NT2/D1 (cell line): ENCODE measurements around the gene PUDP.
"Not testable (repeated sequence)": the region's sequence is repeated elsewhere in the genome, so short reads cannot be mapped to it uniquely, and the experiment has no call there.

Experiments used
- DNase-seq: peaks from one replicate; pipeline ENCODE4 v3.0.0-alpha.2; 2011; ENCODE audit warnings: low read depth, low spot score
- H3K27me3 ChIP-seq: 2 replicates; pipeline ENCODE4 v1.6.0; 2011; ENCODE audit warnings: mild to moderate bottlenecking; ENCODE audit not compliant: insufficient read length, insufficient read depth
- H3K36me3 ChIP-seq: 2 replicates; pipeline ENCODE4 v1.6.1; 2011; ENCODE audit warnings: mild to moderate bottlenecking, low read length, mixed read lengths; ENCODE audit not compliant: insufficient read depth, insufficient read length
- H3K4me1 ChIP-seq: 2 replicates; pipeline ENCODE4 v1.5.1; 2011; ENCODE audit not compliant: insufficient read depth, insufficient read length
- H3K4me3 ChIP-seq: 2 replicates; pipeline ENCODE4 v1.5.1; 2011; ENCODE audit warnings: low read depth; ENCODE audit not compliant: insufficient read length
- H3K9ac ChIP-seq: 2 replicates; pipeline ENCODE4 v1.6.0; 2011; ENCODE audit warnings: low read depth; ENCODE audit not compliant: insufficient read length
- H3K9me3 ChIP-seq: 2 replicates; pipeline ENCODE4 v1.5.1; 2011; ENCODE audit warnings: mild to moderate bottlenecking, low read length; ENCODE audit not compliant: insufficient read depth
- SUZ12 ChIP-seq: IDR thresholded peaks from 2 replicates; pipeline ENCODE4 v1.6.1; 2011; ENCODE audit not compliant: insufficient read length, insufficient read depth; ENCODE audit errors: extremely low read depth
- YY1 ChIP-seq: IDR thresholded peaks from 2 replicates; pipeline ENCODE4 v1.6.1; 2011; ENCODE audit not compliant: insufficient read length, insufficient read depth
- ZNF274 ChIP-seq: IDR thresholded peaks from 2 replicates; pipeline ENCODE4 v1.6.1; 2011; ENCODE audit warnings: mild to moderate bottlenecking, low read depth, low read length

PUDP gene

DNA sequence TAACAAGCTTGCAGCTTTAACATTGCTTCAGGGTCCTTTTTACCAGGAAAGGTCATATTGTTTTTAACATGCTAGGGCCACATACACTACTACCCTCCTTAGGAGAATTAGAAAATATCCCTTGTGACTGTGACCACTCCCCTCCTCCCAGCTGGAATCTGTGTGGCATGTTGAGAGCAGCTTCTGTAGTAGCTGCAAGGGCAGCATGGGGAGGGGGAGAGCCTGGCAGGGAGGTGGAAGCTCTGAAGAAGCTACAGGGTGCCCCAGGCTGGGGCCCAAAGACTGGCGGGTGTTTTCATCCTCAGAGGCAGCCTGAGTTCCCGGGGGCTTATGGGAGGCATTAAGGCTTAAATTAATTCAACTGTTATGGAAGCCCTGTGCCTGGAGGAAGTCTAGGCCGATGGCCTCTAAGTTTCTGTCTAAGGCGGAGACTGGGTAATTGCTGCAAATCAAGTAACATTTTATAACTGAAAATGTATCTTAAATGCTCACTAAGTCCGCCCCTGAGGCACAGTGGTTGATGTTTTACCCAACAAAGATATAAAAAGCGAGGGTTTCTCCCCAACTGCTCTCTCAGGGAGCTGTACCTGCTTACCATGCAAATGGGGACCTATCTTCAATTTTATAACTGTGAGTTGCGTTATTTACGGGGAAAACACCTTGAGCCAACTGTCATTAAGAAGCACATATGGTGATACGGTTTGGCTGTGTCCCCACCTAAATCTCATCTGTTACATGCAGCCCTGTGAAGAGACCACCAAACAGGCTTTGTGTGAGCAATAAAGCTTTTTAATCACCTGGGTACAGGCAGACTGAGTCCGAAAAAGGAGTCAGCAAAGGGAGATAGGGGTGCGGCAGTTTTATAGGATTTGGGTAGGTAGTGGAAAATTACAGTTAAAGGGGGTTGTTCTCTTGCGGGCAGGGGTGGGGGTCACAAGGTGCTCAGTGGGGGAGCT lies 37.8 kb downstream of the PUDP start:
- no peak overlapping the region for H3K9ac ChIP-seq
- TF ChIP-seq SUZ12: no peak
- TF ChIP-seq ZNF274: no peak
- no peak for TF ChIP-seq YY1
- H3K36me3 ChIP-seq: peaks cover 19% of the 10 kb centered on the region
- H3K4me1 ChIP-seq: peaks cover 2% of the 10 kb centered on the region
- no peaks in the 10 kb centered on the region for H3K27me3 ChIP-seq
- no peak overlapping the region for H3K4me3 ChIP-seq
- DNase-seq: no peak
- no peaks in the 10 kb centered on the region for H3K9me3 ChIP-seq

DNA sequence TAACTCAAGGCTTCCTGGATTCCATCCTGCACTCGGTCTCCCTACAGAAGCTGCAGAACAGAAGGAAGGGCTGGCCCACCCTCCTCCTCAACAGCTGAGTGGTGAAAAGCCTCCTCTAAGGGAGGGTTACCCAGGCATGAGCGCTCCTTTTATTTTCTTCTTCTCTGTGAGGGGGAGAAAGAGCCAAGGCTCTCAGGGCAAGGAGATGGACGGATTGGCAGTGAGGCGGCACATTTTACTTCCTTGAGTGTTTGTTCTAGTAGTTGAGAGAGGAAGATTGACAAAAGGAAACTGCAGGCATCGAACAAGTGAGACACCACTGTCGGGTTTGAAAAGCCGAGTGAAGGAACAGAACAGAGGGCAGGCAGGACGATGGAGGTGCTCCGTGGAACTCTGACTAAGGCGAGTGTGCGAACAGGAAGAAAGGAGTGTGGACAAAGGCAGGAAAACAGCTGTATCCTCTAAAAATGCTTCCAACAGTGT lies 38.9 kb downstream of the PUDP start:
- peaks cover 26% of the 10 kb centered on the region for H3K36me3 ChIP-seq
- no peaks in the 10 kb centered on the region for H3K27me3 ChIP-seq
- no peak for DNase-seq
- H3K9me3 ChIP-seq: no peaks in the 10 kb centered on the region
- TF ChIP-seq YY1: no peak
- no peak for TF ChIP-seq SUZ12
- no peak for TF ChIP-seq ZNF274
- no peak overlapping the region for H3K9ac ChIP-seq
- H3K4me3 ChIP-seq: no peak overlapping the region
- H3K4me1 ChIP-seq: peaks cover 2% of the 10 kb centered on the region

DNA sequence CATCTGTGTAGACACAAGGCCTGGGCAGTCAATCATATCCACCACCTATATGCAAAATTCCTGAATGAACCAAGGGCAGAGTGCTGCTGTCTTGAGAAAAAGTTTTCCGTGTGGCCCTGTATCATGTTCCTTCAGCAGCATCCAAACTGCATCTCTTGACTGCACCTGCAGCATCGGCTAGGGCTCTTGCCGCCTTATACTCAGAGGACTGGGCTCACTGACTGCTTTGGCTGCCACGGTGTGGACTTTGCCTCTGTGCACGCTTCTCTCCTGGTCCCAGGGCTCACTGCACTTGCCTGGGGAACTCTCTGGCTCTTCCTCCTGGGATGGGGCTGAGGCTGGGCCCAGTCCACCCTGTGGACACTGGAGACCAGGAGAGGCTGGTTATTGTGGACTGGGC lies 39.9 kb downstream of the PUDP start:
- Histone ChIP-seq H3K27me3 (no peaks in the 10 kb centered on the region), H3K4me3 (no peak overlapping the region), H3K9me3 (no peaks in the 10 kb centered on the region), H3K36me3 (peaks cover 23% of the 10 kb centered on the region), H3K4me1 (peaks cover 2% of the 10 kb centered on the region), H3K9ac (no peak overlapping the region)
- no peak for DNase-seq
- no peak for TF ChIP-seq YY1
- no peak for TF ChIP-seq ZNF274
- no peak for TF ChIP-seq SUZ12

DNA sequence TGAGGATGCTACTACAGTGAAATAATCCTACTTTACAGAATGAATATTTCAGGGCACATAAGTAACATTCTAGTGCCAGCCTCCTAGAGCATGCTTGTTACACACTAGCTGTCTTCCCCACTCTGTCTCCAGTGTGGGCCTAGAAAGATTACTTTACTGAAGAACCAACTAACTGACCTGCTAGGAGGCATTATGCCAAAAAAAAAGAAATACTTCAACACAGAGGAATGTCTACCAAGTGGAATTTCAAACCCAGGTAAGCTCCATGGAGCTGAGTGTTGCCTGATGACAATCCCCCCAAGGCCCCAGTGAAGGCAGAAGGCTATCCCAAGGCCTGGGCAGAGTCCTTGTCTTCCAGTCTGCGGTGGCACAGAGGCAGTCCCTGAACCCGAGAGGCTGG lies 41.3 kb downstream of the PUDP start:
- H3K9me3 ChIP-seq: no peaks in the 10 kb centered on the region
- no peak for DNase-seq
- peaks cover 22% of the 10 kb centered on the region for H3K36me3 ChIP-seq
- H3K9ac ChIP-seq: no peak overlapping the region
- TF ChIP-seq ZNF274 (no peak), SUZ12 (no peak), YY1 (no peak)
- H3K4me1 ChIP-seq: peaks cover 2% of the 10 kb centered on the region
- no peak overlapping the region for H3K4me3 ChIP-seq
- no peaks in the 10 kb centered on the region for H3K27me3 ChIP-seq

DNA sequence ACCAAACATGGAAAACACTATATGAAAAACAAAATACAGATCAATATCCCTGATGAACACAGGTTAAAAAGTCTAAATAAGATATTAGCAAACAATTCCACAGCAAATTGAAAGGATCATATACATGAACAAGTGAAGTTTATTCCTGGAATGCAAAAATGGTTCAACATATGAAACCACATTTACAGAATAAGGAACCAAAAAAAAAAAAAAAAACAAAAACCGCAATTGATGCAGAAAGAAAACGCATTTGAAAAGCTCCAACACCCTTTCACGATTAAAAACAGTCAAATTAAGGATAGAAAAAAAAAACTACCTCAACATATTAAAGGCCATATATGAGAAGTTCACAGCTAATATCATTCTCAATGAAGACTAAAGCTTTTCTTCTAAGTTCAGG lies 45.8 kb downstream of the PUDP start:
- no peaks in the 10 kb centered on the region for H3K27me3 ChIP-seq
- H3K4me1 ChIP-seq: peaks cover 3% of the 10 kb centered on the region
- no peak overlapping the region for H3K4me3 ChIP-seq
- TF ChIP-seq SUZ12 (no peak), ZNF274 (no peak), YY1 (no peak)
- peaks cover 23% of the 10 kb centered on the region for H3K36me3 ChIP-seq
- H3K9ac ChIP-seq: no peak overlapping the region
- no peak for DNase-seq
- H3K9me3 ChIP-seq: no peaks in the 10 kb centered on the region

DNA sequence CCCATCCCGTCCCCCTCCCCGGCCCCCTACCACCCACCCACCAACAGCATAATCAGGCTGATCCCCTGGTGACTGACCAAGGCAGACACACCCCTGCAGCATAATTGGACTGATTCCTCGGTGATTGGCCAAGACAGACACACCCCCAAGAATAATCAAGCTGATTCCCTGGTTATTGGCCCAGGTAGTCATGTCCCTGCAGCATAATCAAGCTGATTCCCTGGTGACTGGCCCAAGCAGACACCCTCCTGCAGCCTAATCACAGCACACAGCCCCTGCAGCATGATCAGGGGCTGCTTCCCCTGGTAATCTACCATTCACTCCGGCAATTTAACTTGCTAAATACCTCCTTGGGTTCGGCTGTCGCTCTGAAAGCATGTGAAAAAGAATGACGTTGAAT lies 47.9 kb downstream of the PUDP start:
- peaks cover 3% of the 10 kb centered on the region for H3K4me1 ChIP-seq
- H3K9me3 ChIP-seq: no peaks in the 10 kb centered on the region
- TF ChIP-seq ZNF274 (no peak), SUZ12 (no peak), YY1 (no peak)
- peaks cover 23% of the 10 kb centered on the region for H3K36me3 ChIP-seq
- no peaks in the 10 kb centered on the region for H3K27me3 ChIP-seq
- H3K9ac ChIP-seq: no peak overlapping the region
- no peak overlapping the region for H3K4me3 ChIP-seq
- DNase-seq: no peak

DNA sequence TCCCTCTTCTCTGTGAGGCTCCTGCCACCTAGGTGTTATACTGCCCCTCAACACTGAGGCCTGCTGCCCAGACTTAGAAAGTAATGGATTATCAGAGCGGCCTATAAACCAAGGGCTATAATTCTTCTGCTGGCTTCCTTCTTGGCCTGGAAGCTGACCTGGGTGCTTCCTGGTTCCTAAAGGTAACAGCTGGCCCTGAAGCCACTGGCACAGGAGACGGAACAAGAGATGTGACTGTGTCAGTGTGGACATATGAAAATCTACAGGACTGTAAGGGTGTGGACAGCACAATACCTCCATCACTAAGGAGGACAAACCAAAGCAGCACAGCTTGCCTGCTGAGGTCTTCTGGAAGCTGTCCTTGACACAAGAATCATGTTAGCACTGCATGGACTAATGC lies 52.3 kb downstream of the PUDP start:
- not testable (repeated sequence) for H3K4me1 ChIP-seq, H3K27me3 ChIP-seq, H3K9me3 ChIP-seq, H3K4me3 ChIP-seq, H3K9ac ChIP-seq, DNase-seq
- peaks cover 16% of the 10 kb centered on the region for H3K36me3 ChIP-seq
